Ishikawa (cell line): Measurements from ENCODE around the gene MOB2.

Experiments used
- CEBPB ChIP-seq: IDR thresholded peaks from 2 replicates; pipeline ENCODE4 v1.6.1; 2012
- CREB1 ChIP-seq: IDR thresholded peaks from 2 replicates; pipeline ENCODE4 v1.6.1; 2012; ENCODE audit warnings: low read depth
- EGR1 ChIP-seq: IDR thresholded peaks from 2 replicates; pipeline ENCODE4 v1.6.1; 2012
- EP300 ChIP-seq: IDR thresholded peaks from 2 replicates; pipeline ENCODE4 v1.6.1; 2012; ENCODE audit warnings: borderline replicate concordance
- FOXM1 ChIP-seq: IDR thresholded peaks from 2 replicates; pipeline ENCODE4 v1.6.1; 2012; ENCODE audit warnings: low read depth, borderline replicate concordance
- NFIC ChIP-seq: IDR thresholded peaks from 2 replicates; pipeline ENCODE4 v1.6.1; 2012
- RAD21 ChIP-seq: IDR thresholded peaks from 2 replicates; pipeline ENCODE4 v1.6.1; 2012; ENCODE audit warnings: low read depth
- REST ChIP-seq: IDR thresholded peaks from 2 replicates; pipeline ENCODE4 v1.6.1; 2012; ENCODE audit warnings: low read depth, mild to moderate bottlenecking
- TAF1 ChIP-seq: IDR thresholded peaks from 2 replicates; pipeline ENCODE4 v1.6.1; 2012; ENCODE audit warnings: low read depth, mild to moderate bottlenecking
- TCF12 ChIP-seq: IDR thresholded peaks from 2 replicates; pipeline ENCODE4 v1.6.1; 2012; ENCODE audit warnings: low read depth
- TEAD4 ChIP-seq: IDR thresholded peaks from 2 replicates; pipeline ENCODE4 v1.6.1; 2012
- YY1 ChIP-seq: IDR thresholded peaks from 2 replicates; pipeline ENCODE4 v1.6.1; 2012; ENCODE audit warnings: low read depth
- ZBTB7A ChIP-seq: IDR thresholded peaks from 2 replicates; pipeline ENCODE4 v1.6.1; 2012; ENCODE audit warnings: low read depth
- TF ChIP-seq, protein P1 (sequence below): IDR thresholded peaks from 2 replicates; pipeline ENCODE4 v1.6.1; 2012
- TF ChIP-seq, protein P2 (sequence below): IDR thresholded peaks from 2 replicates; pipeline ENCODE4 v1.6.1; 2012

The MOB2 gene

GRCh38 chr11:1439341-1439740 lies 47.2 kb downstream of the MOB2 start:
- TF ChIP-seq EP300 (no peak), RAD21 (no peak), YY1 (no peak), TCF12 (no peak)
- TF ChIP-seq, protein P1, sequence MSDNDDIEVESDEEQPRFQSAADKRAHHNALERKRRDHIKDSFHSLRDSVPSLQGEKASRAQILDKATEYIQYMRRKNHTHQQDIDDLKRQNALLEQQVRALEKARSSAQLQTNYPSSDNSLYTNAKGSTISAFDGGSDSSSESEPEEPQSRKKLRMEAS, result no peak

DNA sequence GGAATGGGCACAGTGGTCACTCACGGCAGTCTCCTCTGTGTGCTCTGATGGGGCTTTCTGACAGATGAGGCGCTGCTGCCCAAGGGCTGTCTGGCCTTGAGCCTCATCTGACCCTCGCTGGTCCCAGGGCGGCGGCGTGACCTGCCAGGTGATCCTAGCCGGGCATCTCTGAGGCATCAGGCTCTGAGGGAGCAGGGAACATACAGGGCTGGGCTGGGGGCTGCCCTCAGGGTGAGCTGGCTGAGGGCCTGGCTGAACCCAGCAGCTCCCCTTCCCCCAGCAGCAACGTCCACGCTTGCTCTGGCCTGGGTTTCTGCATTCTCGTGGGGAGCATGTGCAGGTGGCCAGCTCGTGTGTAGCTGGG lies 47.6 kb downstream of the MOB2 start:
- TF ChIP-seq ZBTB7A (no peak), YY1 (no peak), CREB1 (no peak), EGR1 (no peak), FOXM1 (no peak), CEBPB (no peak), TCF12 (no peak), TAF1 (no peak), RAD21 (no peak), REST (no peak), TEAD4 (no peak), NFIC (no peak), EP300 (no peak)
- TF ChIP-seq, protein P2, sequence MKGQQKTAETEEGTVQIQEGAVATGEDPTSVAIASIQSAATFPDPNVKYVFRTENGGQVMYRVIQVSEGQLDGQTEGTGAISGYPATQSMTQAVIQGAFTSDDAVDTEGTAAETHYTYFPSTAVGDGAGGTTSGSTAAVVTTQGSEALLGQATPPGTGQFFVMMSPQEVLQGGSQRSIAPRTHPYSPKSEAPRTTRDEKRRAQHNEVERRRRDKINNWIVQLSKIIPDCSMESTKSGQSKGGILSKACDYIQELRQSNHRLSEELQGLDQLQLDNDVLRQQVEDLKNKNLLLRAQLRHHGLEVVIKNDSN, result no peak

GRCh38 chr11:1438261-1438966 lies 48.2 kb downstream of the MOB2 start:
- TF ChIP-seq EP300, result no peak

- no peak for TF ChIP-seq FOXM1
- no peak for TF ChIP-seq EGR1
- no peak for TF ChIP-seq TAF1
- TF ChIP-seq CREB1, result no peak
- no peak for TF ChIP-seq CEBPB
- no peak for TF ChIP-seq NFIC
- TF ChIP-seq, protein P1, result no peak
- TF ChIP-seq, protein P2, result no peak
- no peak for TF ChIP-seq TEAD4
- no peak for TF ChIP-seq ZBTB7A
- no peak for TF ChIP-seq TCF12
- no peak for TF ChIP-seq RAD21
- TF ChIP-seq EP300, result no peak
- TF ChIP-seq YY1, result no peak
- no peak for TF ChIP-seq REST
Observed at GRCh38 chr11:1437500-1437899, 49.1 kb downstream of the MOB2 start.

DNA sequence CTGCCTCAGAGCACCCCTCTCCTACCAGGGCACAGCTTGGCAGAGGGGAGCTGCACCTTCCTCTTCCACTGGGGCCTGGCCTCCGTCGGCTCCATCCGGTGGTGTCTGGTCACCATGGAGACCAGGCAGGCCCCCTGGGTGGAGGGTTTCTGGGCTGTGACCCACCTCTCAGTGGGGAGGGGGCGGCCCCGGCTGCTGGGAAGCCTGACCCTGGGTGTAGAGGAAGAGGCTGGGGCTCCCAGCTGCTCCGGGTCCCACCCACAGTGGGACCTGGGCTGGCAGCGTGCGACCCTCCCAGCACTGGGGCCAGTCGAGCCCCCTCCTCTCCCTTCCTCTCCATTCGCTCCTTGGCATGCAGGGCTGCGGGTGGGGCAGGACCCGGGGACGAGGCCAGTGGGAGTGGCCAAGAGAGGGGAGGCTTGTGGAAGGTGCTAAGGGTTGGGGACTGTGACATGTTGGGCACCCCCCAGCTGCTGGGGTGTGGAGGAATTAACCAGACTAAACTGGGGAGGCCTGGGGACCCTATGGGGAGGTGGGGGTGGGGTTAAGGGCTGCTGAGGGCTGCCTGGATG lies 50.0 kb downstream of the MOB2 start:
- TF ChIP-seq EGR1 (no peak), ZBTB7A (peak; percentile 41), RAD21 (no peak), TCF12 (no peak)

GRCh38 chr11:1435820-1436467 lies 50.6 kb downstream of the MOB2 start:
- TF ChIP-seq NFIC, result no peak
- peak; percentile 43; the same call in 1 of the 2 replicates for TF ChIP-seq EGR1
- TF ChIP-seq REST, result peak; percentile 82
- TF ChIP-seq TAF1, result no peak
- TF ChIP-seq RAD21, result peak; percentile 28; the same call in 1 of the 2 replicates
- TF ChIP-seq, protein P1, result no peak; the same call in 1 of the 2 replicates
- no peak for TF ChIP-seq EP300
- no peak for TF ChIP-seq CREB1
- TF ChIP-seq, protein P2, result no peak
- no peak for TF ChIP-seq FOXM1
- TF ChIP-seq TEAD4, result no peak
- TF ChIP-seq TCF12, result no peak
- TF ChIP-seq YY1, result no peak
- TF ChIP-seq CEBPB, result no peak
- peak; percentile 70 for TF ChIP-seq ZBTB7A
